Kidney capillary endothelial cell (primary cell): ENCODE measurements around the gene RPH3AL.

Experiments used
- DNase-seq: peaks from one replicate; pipeline ENCODE4 v3.0.0-alpha.2; 2018; ENCODE audit warnings: low spot score

RPH3AL gene

GRCh38 chr17:352421-353212, at the start of gene RPH3AL:
Gene RPH3AL (minus strand): TSS chr17:352807. CDS start chr17:327543, 25,264 bp downstream.
- DNase-seq: peak; percentile 61

- DNase-seq: no peak
Measured at GRCh38 chr17:400257-400656, 47.6 kb upstream of the RPH3AL start.

GRCh38 chr17:396788-397187, 44.2 kb upstream of the RPH3AL start:
- DNase-seq: no peak

- no peak for DNase-seq
Measured at GRCh38 chr17:395974-396373, 43.4 kb upstream of the RPH3AL start.

- DNase-seq: no peak
Measured at GRCh38 chr17:395179-395578, 42.6 kb upstream of the RPH3AL start.

- DNase-seq: no peak
Measured at GRCh38 chr17:394718-395095, 42.1 kb upstream of the RPH3AL start.

GRCh38 chr17:393806-394717, 41.5 kb upstream of the RPH3AL start:
- no peak for DNase-seq

GRCh38 chr17:391850-392249, 39.2 kb upstream of the RPH3AL start:
- DNase-seq: no peak

GRCh38 chr17:390025-390424, 37.4 kb upstream of the RPH3AL start:
- no peak for DNase-seq

- no peak for DNase-seq
Measured at GRCh38 chr17:388087-388486, 35.5 kb upstream of the RPH3AL start.

- peak; percentile 34 for DNase-seq
Measured at GRCh38 chr17:386141-386876, 33.7 kb upstream of the RPH3AL start.

- no peak for DNase-seq
Measured at GRCh38 chr17:385836-386140, 33.2 kb upstream of the RPH3AL start.

- DNase-seq: peak; percentile 57
Measured at GRCh38 chr17:385178-385835, 32.7 kb upstream of the RPH3AL start.

- no peak for DNase-seq
Measured at GRCh38 chr17:384622-385177, 32.1 kb upstream of the RPH3AL start.

- no peak for DNase-seq
Measured at GRCh38 chr17:383771-384621, 31.4 kb upstream of the RPH3AL start.

- DNase-seq: no peak
Measured at GRCh38 chr17:382644-383533, 30.3 kb upstream of the RPH3AL start.

GRCh38 chr17:381941-382643, 29.5 kb upstream of the RPH3AL start:
- no peak for DNase-seq

- no peak for DNase-seq
Measured at GRCh38 chr17:381516-381915, 28.9 kb upstream of the RPH3AL start.
